ENCODE measurements around the gene GSK3B.

DNA sequence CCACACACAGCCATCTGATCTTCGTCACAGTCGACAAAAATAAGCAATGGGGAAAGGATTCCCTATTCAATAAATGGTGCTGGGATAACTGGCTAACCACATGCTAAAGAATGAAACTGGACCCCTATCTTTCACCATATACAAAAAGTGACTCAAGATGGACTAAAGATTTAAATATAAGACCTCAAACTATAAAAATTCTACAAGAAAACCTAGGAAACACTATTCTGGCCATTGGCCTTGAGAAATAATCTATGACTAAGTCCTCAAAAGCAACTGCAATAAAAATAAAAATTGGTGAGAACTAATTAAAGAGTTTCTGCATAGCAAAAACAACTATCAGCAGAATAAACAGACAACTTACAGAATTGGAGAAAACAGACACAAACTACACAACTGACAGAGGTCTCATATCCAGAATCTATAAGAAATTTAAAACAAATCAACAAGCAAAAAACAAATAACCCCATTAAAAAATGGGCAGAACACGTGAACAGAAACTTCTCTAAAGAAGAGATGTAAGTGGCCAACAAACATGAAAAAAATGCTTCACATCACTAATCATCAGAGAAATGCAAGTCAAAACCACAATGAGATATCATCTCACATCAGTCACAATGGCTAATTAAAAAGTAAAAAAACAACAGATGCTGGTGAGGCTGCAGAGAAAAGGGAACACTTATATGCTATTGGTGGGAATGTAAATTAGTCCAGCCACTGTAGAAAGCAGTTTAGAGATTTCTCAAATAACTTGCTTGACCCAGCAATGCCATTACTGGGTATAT, 208.3 kb downstream of the GSK3B start:
- TF ChIP-seq, protein P1, sequence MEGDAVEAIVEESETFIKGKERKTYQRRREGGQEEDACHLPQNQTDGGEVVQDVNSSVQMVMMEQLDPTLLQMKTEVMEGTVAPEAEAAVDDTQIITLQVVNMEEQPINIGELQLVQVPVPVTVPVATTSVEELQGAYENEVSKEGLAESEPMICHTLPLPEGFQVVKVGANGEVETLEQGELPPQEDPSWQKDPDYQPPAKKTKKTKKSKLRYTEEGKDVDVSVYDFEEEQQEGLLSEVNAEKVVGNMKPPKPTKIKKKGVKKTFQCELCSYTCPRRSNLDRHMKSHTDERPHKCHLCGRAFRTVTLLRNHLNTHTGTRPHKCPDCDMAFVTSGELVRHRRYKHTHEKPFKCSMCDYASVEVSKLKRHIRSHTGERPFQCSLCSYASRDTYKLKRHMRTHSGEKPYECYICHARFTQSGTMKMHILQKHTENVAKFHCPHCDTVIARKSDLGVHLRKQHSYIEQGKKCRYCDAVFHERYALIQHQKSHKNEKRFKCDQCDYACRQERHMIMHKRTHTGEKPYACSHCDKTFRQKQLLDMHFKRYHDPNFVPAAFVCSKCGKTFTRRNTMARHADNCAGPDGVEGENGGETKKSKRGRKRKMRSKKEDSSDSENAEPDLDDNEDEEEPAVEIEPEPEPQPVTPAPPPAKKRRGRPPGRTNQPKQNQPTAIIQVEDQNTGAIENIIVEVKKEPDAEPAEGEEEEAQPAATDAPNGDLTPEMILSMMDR (conservative IDR thresholded peaks at IDR 0.05 in 1 of 2, IDR thresholded peaks at IDR 0.05 in 1 of 2; ENCODE audit: extremely low read depth in 1 of 2, insufficient read depth in 1 of 2, low read depth in 1 of 2, low read length in 2 of 2) = no peak
- no peak for TF ChIP-seq EZH2 (IDR thresholded peaks at IDR 0.05; ENCODE audit: borderline replicate concordance, low read length)

Measured in mammary epithelial cell (primary cell).